Natural killer cell (primary cell): ENCODE measurements around the gene MVK. TPM values are rescaled to one million over a fixed set of nuclear protein-coding genes. Genes with fewer than 3 reads are reported as not detected.

Source experiments
- ATAC-seq, 3 donors: fragments of 150-1000 bp in 2 of 3; fragments of 200-7000 bp in 1 of 3; cut with Tn5 transposase; 1 replicate in 1 of 3; 2 replicates in 2 of 3; pipeline ENCODE4 v1.10.0; 2021; ENCODE audit warnings: mild to moderate bottlenecking in 2 of 3, moderate library complexity in 2 of 3
- DNase-seq, 2 donors: peaks; one replicate each; pipeline versions ENCODE4 v3.0.0 to v3.0.0-alpha.2; 2013 to 2021; ENCODE audit warnings: mixed read lengths in 1 of 2
- H3K27ac ChIP-seq: one replicate; pipeline ENCODE4 v1.5.1; 2013; ENCODE audit warnings: mild to moderate bottlenecking, low read length
- H3K27me3 ChIP-seq: one replicate; pipeline ENCODE4 v1.6.1; 2013; ENCODE audit warnings: low read length; ENCODE audit not compliant: control insufficient read depth, insufficient read depth
- H3K36me3 ChIP-seq: one replicate; pipeline ENCODE4 v1.6.1; 2013; ENCODE audit warnings: low read length; ENCODE audit not compliant: control insufficient read depth, insufficient read depth
- H3K4me1 ChIP-seq: one replicate; pipeline ENCODE4 v1.6.1; 2013; ENCODE audit warnings: low read length; ENCODE audit not compliant: control insufficient read depth, insufficient read depth
- H3K4me3 ChIP-seq: one replicate; pipeline ENCODE4 v1.5.1; 2013; ENCODE audit warnings: low read length
- H3K9me3 ChIP-seq: one replicate; pipeline ENCODE4 v1.6.1; 2013; ENCODE audit warnings: low read length; ENCODE audit not compliant: control insufficient read depth, insufficient read depth
- H3K27ac Mint-ChIP-seq, 2 donors: one replicate each; pipeline ENCODE4 v1.8.0; 2022; ENCODE audit warnings: mild to moderate bottlenecking in 2 of 2, mixed read lengths in 2 of 2, moderate library complexity in 1 of 2
- H3K27me3 Mint-ChIP-seq, 2 donors: one replicate each; pipeline ENCODE4 v1.8.0; 2022; ENCODE audit warnings: low read depth in 2 of 2, mixed read lengths in 2 of 2
- H3K36me3 Mint-ChIP-seq: one replicate; pipeline ENCODE4 v1.8.0; 2022; ENCODE audit warnings: mixed read lengths
- H3K4me1 Mint-ChIP-seq, 2 donors: one replicate each; pipeline ENCODE4 v1.8.0; 2022; ENCODE audit warnings: mixed read lengths in 2 of 2
- H3K4me3 Mint-ChIP-seq: one replicate; pipeline ENCODE4 v1.8.0; 2022; ENCODE audit warnings: mild to moderate bottlenecking, moderate library complexity, mixed read lengths
- H3K9me3 Mint-ChIP-seq, 2 donors: one replicate each; pipeline ENCODE4 v1.8.0; 2022; ENCODE audit warnings: mixed read lengths in 2 of 2
- WGBS: methylation state at CpG from one replicate; pipeline ENCODE4 v1.1.7; 2013; ENCODE audit warnings: missing lambda C conversion rate; ENCODE audit not compliant: insufficient coverage; 5-methylcytosine and 5-hydroxymethylcytosine counted together
- intact Hi-C: fragments of 100-400 bp; cut with micrococcal nuclease; formaldehyde crosslinking; loops from one replicate; pipeline ENCODE4 v1.14.2; 2022
- total RNA-seq, 4 donors: library from RNA; stranded (reverse); fragments of 120-200 nt in 1 of 4; gene quantifications; one replicate each; pipeline versions ENCODE4 v1.2.3 to v1.2.4, GENCODE V29; 2013 to 2022
- TF ChIP-seq, protein P1 (sequence below): fragments of 200-600 bp; IDR thresholded peaks from one replicate; pipeline ENCODE4 v1.8.0; 2022; ENCODE audit warnings: antibody characterized with exemption

Gene MVK
- total RNA-seq, 3 donors from 2014 or later (not counting 1 experiment from before 2014, with no cell fraction given) = 9.4 to 16.6 (median 16.2) TPM

GRCh38 chr12:109535863-109536250, 37.7 kb upstream of the MVK start:
- H3K4me3 Mint-ChIP-seq = no peak overlapping the region
- H3K36me3 ChIP-seq = peaks cover 11% of the 10 kb centered on the region
- ATAC-seq (no peak), DNase-seq (no peak)
- no peaks in the 10 kb centered on the region for H3K27me3 ChIP-seq
- no peaks in the 10 kb centered on the region for H3K27me3 Mint-ChIP-seq
- no peak overlapping the region for H3K4me3 ChIP-seq
- TF ChIP-seq, protein P1, sequence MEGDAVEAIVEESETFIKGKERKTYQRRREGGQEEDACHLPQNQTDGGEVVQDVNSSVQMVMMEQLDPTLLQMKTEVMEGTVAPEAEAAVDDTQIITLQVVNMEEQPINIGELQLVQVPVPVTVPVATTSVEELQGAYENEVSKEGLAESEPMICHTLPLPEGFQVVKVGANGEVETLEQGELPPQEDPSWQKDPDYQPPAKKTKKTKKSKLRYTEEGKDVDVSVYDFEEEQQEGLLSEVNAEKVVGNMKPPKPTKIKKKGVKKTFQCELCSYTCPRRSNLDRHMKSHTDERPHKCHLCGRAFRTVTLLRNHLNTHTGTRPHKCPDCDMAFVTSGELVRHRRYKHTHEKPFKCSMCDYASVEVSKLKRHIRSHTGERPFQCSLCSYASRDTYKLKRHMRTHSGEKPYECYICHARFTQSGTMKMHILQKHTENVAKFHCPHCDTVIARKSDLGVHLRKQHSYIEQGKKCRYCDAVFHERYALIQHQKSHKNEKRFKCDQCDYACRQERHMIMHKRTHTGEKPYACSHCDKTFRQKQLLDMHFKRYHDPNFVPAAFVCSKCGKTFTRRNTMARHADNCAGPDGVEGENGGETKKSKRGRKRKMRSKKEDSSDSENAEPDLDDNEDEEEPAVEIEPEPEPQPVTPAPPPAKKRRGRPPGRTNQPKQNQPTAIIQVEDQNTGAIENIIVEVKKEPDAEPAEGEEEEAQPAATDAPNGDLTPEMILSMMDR = no peak
- no peaks in the 10 kb centered on the region for H3K4me1 Mint-ChIP-seq
- 92% methylated on average over 5 of the region's 5 CpGs for WGBS
- no peaks in the 10 kb centered on the region for H3K9me3 Mint-ChIP-seq
- intact Hi-C loops = no loop called here
- H3K9me3 ChIP-seq = no peaks in the 10 kb centered on the region
- H3K27ac ChIP-seq = no peak overlapping the region
- H3K4me1 ChIP-seq = no peaks in the 10 kb centered on the region
- H3K27ac Mint-ChIP-seq = no peak overlapping the region
- H3K36me3 Mint-ChIP-seq = no peaks in the 10 kb centered on the region

- no peaks in the 10 kb centered on the region for H3K27me3 ChIP-seq
- intact Hi-C loops = no loop called here
- H3K27ac ChIP-seq = no peak overlapping the region
- TF ChIP-seq, protein P1 = no peak
- no peaks in the 10 kb centered on the region for H3K9me3 Mint-ChIP-seq
- H3K4me3 ChIP-seq = no peak overlapping the region
- H3K36me3 ChIP-seq = peaks cover 4% of the 10 kb centered on the region
- H3K27ac Mint-ChIP-seq = no peak overlapping the region
- no peaks in the 10 kb centered on the region for H3K36me3 Mint-ChIP-seq
- peaks cover 0 to under 1% of the 10 kb centered on the region in 2 donors for H3K4me1 Mint-ChIP-seq
- no peaks in the 10 kb centered on the region for H3K4me1 ChIP-seq
- WGBS = 94% methylated on average over 8 of the region's 8 CpGs
- H3K4me3 Mint-ChIP-seq = no peak overlapping the region
- DNase-seq = no peak
- no peaks in the 10 kb centered on the region for H3K9me3 ChIP-seq
- no peak for ATAC-seq
- no peaks in the 10 kb centered on the region for H3K27me3 Mint-ChIP-seq
These were observed 36.5 kb upstream of the MVK start for GRCh38 chr12:109537136-109537535.

- H3K27ac Mint-ChIP-seq = no peak overlapping the region
These were observed 35.3 kb upstream of the MVK start for GRCh38 chr12:109538191-109538863.

More at GRCh38 chr12:109538191-109538863, 35.3 kb upstream of the MVK start:
- Histone ChIP-seq H3K4me3 (no peak overlapping the region), H3K27me3 (no peaks in the 10 kb centered on the region), H3K27ac (no peak overlapping the region), H3K36me3 (peaks cover 4% of the 10 kb centered on the region), H3K9me3 (no peaks in the 10 kb centered on the region), H3K4me1 (peaks cover 7% of the 10 kb centered on the region)
- Mint-ChIP-seq H3K27me3 (no peaks in the 10 kb centered on the region), H3K4me1 (peaks cover 11 to 13% of the 10 kb centered on the region in 2 donors), H3K4me3 (no peak overlapping the region), H3K36me3 (no peaks in the 10 kb centered on the region), H3K9me3 (no peaks in the 10 kb centered on the region)
- DNase-seq = no peak
- TF ChIP-seq, protein P1 = no peak
- intact Hi-C loops = no loop called here
- no peak for ATAC-seq
- 91% methylated on average over 16 of the region's 16 CpGs for WGBS
